LoVo (cell line): ENCODE data around the gene RASA3.
"Not testable (repeated sequence)": the region's sequence is repeated elsewhere in the genome, so short reads cannot be mapped to it uniquely, and the experiment has no call there.

Experiments used
- DNase-seq: peaks from one replicate; pipeline ENCODE4 v3.0.0-alpha.2; 2016; ENCODE audit warnings: low spot score

The RASA3 gene

DNA sequence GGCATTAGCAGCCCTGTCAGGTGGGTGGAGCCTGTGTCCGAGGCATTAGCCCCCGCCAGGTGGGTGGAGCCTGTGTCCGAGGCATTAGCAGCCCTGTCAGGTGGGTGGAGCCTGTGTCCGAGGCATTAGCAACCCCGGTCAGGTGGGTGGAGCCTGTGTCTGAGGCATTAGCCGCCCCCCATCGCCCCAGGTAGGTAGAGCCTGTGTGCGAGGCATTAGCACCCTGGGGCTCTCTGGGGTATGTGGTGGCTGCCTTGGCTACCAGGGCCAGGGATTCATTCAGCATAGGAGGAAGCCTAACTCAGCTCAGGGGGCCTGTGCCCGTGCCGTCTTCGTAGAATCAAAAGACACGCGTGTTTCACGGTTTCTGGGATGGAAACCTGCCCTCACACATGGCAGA, 112.3 kb downstream of the RASA3 start:
- not testable (repeated sequence) for DNase-seq

- no peak for DNase-seq
Observed at GRCh38 chr13:114019367-114019766, 113.1 kb downstream of the RASA3 start.

GRCh38 chr13:114018461-114019055, 113.9 kb downstream of the RASA3 start:
- DNase-seq, result no peak

- DNase-seq, result no peak
Observed at GRCh38 chr13:114017966-114018365, 114.5 kb downstream of the RASA3 start.

GRCh38 chr13:114017028-114017630, 115.3 kb downstream of the RASA3 start:
- DNase-seq, result no peak

- no peak for DNase-seq
Observed at GRCh38 chr13:114016321-114017027, 115.9 kb downstream of the RASA3 start.

- DNase-seq, result no peak
Observed at GRCh38 chr13:114015969-114016295, 116.5 kb downstream of the RASA3 start.

DNA sequence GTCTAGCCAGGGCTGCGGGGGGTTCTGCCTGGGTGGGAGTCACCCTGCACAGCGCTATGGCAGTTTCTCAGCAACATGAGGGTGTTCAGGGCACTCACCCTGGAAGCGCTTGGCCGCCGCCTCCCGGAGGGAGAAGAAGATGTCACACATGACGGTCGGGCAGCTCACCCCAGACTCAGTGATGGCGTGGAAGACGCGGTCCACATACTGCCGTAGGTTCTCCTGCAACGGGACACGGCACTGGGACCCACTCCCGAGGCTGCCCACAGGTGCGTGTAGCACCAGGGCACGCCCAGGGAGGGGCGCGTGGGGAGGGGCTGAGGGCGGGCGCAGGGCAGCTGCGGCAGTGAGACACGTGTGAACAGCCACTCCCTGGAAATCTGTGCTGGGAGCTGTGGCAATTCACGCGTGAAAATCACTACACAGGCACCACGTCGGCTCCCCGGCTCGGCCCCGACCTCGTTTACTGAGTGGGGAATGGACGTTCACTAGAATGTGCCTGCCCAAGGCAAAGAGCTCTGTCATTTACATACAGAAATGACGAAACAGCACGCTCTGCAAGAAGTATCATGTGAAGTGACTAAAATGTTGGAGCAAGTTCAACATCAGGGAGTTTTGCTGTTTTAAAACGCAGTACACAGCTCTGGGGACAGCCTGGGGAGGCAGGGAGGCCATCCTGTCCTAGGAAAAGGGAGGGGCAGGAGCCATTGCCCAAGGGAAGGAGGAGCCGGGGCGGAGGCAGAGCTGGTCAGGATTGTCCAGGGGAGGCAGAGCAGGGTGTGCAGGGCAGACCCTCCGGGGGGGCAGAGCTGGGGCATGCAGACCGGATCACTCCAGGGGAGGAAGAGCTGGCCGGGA, 117.1 kb downstream of the RASA3 start:
- DNase-seq, result no peak

DNA sequence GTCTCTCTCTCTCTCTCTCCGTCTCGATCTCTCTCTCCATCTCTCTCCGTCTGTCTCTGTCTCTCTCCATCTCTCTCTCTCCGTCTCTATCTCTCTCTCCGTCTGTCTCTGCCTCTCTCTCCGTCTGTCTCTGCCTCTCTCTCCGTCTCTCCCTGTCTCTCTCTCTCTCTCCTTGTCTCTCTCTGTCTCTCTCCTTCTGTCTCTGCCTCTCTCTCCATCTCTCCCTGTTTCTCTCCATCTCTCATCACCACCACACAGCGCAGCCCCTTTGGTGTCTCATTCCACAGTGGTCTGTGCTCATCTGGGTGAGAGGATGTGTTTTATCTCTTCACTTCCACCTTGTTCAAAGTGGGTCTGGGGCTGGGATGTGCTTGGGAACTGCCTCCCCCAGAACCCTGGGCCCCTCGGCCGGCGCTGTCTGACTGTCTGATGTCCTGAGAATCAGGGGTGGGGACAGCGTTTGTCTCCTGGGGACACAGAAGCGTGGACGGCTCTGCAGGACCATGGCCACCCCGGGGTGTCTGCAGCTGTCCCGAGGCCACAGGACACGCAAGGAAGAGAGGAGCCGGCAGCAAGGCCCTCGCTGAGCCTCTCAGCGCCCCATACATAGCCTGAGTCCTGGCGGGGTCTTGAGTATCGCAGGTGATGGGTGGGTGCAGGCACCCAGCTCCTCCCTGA, 118.3 kb downstream of the RASA3 start:
- no peak for DNase-seq

DNA sequence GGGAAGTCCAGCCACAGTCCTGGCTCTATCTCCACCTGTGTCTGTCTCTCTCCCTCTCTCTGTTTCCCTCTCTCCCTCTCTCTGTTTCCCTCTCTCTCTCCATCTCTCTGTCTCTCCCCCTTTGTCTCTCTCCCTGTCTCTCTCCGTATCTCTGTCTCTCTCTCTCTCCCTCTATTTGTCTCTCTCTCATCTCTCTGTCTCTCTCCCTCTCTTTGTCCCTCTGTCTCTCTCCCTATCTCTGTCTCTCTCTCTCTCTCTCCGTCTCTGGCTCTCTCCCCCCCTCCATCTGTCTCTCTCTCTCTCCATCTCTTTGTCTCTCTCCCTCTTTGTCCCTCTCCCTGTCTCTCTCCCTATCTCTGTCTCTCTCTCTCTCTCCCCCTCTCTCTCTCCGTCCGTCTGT, 119.1 kb downstream of the RASA3 start:
- DNase-seq, result no peak

DNA sequence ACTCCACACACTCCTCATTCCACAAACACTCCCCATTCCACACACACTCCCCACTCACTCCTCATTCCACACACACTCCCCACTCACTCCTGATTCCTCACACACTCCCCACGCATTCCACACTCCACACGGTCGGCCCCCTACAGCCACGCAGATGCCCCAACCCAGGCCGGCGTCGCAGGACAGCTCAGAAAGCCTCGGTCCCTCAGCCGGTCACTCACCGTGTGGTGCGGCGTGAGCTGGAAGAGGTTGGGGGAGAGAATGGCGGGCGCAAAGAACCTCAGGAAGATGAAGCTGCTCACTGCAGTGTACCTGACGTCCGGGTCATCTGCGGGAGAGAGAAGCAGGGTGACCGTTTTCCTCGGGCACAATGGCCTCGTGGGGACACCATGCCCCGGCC, 119.5 kb downstream of the RASA3 start:
- no peak for DNase-seq

GRCh38 chr13:114012141-114012540, 120.3 kb downstream of the RASA3 start:
- no peak for DNase-seq

GRCh38 chr13:114011226-114011625, 121.2 kb downstream of the RASA3 start:
- DNase-seq, result no peak

GRCh38 chr13:114010401-114011101, 121.9 kb downstream of the RASA3 start:
- no peak for DNase-seq

DNA sequence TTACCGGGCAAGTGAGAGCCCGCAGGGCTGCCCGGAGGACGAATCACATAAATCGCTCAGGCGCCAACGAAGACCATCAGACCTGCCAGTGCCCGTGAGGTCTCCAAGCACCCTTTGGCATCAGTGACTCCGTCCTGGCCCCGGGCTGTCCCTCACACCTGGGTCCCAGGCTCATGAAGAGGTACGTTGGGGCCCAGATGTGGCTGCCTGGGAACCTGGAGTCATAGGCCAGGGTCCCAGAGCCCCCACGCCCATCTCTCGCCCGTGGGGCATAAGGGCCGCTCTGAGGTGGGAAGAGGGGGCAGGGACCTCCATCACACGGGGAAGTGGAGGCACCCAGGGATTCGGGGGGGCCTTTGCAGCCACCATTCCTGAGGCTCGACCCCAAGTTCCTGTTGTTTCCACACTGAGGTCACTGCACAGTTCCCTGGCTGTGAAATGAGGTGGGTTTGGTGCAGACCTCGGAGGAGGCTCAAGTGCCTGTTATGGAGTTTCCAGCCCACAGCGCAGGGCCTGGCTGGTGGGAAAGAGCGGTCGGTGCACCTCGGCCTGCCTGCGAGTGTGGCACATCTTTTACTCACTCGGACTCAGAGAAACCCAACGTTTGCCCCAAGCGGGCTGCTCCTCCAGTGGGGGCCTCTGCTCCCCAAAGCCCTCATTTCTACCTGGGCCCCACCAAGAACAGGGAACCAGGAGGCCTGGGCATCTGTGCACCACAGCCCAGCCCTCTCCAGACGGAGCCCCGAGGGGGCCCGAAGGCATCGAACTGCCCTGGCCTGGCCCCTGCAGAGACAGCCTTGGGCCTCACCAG, 122.6 kb downstream of the RASA3 start:
- DNase-seq, result no peak

DNA sequence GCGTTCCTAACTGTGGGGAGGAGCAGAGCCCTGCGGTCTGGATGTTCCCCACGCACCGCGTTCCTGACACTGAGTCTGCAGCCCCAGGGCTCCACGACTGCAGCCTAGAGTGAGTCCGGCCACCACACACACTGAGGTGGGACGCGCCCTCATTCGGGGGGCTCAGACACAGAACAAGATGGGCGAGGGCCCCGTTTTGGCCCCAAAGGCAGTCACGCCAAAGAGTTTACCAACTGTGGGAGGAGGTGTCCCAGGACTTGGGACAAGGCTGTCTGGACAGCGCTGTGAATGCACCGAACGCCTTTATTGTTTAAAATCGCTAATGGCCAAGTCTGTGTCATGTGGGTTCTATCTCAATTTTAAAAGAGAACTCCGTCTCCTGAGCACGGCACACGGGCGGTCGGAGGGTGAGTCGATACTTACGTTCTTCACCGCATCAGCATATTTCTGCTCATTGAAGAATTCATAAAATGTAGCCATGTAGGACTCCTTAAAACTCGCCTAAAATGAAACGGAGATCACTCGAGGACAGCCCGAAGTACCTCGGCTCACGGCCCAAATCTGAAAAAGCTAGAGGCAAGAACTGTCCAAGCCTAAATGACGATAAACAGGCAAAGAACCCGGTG, 123.3 kb downstream of the RASA3 start:
- no peak for DNase-seq

DNA sequence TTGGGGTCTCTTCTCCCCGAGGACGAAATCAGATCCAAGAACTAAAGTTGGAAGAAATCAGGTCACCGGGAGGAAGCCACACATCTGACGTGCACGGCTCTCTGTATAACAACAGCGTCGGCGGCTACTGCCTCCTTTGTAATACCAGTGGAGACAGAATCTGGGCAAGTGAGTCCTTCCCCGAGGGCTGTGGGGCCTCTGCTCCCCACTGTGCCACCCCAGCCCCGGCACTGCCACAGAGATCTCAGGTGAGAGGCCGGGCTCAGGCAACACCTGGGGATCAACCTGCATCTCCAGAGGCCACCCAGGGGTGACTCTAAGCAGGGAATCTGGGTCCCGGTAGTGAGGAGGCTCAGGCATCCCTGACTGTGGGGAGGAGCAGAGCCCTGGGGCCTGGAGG, 124.9 kb downstream of the RASA3 start:
- DNase-seq, result no peak

- DNase-seq, result no peak
Observed at GRCh38 chr13:114005206-114005724, 127.2 kb downstream of the RASA3 start.

- DNase-seq, result peak; percentile 86
Observed at GRCh38 chr13:114004420-114005205, 127.8 kb downstream of the RASA3 start.
